ENCODE results near the gene IL22RA2. TPM values are rescaled to one million over a fixed set of nuclear protein-coding genes. Genes with fewer than 3 reads are reported as not detected.
"Not testable (repeated sequence)": the region's sequence is repeated elsewhere in the genome, so short reads cannot be mapped to it uniquely, and the experiment has no call there.

Gene IL22RA2
- total RNA-seq, 1 donor from 2014 or later = not detected

DNA sequence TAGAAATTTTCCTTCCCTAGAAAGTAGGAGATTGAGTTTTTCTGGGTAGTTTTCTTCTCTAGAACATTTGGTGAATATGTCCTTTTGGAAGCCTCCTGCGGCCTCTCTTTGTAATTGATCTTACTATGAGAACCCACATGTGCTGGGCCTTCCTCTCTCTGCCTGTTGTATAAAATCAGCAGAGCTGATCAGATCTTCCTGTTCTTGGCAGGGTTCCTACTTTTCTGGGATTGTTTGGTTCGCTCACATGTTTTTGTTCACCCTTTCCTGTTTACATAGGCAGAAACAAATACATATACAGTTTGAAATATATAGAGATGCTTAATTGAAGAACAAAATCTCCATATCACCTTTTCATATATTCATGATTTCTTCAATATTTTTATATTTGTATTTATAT is 57.8 kb downstream of the IL22RA2 start:
- DNase-seq (no peak), ATAC-seq (no peak)
- Histone ChIP-seq H3K4me3 (no peak overlapping the region), H3K27ac (no peak overlapping the region), H3K4me1 (no peaks in the 10 kb centered on the region), H3K9me3 (peaks cover 18% of the 10 kb centered on the region), H3K36me3 (no peaks in the 10 kb centered on the region), H3K27me3 (ENCODE audit: low read depth) (no peaks in the 10 kb centered on the region)
- intact Hi-C loops (cut with DNase I) = no loop called here
- TF ChIP-seq, protein P1, sequence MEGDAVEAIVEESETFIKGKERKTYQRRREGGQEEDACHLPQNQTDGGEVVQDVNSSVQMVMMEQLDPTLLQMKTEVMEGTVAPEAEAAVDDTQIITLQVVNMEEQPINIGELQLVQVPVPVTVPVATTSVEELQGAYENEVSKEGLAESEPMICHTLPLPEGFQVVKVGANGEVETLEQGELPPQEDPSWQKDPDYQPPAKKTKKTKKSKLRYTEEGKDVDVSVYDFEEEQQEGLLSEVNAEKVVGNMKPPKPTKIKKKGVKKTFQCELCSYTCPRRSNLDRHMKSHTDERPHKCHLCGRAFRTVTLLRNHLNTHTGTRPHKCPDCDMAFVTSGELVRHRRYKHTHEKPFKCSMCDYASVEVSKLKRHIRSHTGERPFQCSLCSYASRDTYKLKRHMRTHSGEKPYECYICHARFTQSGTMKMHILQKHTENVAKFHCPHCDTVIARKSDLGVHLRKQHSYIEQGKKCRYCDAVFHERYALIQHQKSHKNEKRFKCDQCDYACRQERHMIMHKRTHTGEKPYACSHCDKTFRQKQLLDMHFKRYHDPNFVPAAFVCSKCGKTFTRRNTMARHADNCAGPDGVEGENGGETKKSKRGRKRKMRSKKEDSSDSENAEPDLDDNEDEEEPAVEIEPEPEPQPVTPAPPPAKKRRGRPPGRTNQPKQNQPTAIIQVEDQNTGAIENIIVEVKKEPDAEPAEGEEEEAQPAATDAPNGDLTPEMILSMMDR (IDR thresholded peaks at IDR 0.05) = no peak

DNA sequence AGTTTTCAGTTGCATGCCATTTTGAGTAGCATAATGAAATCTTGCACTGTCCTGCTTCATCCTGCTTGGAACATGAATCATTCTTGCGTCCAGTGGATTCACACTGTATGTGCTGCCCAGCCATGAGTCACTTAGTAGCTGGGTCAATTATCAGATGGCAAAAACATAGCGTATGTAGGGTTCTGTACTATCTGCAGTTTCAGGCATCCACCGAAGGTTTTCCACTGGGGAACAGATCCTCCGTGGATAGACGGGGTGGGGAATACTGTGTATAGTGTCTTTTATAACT is 61.4 kb downstream of the IL22RA2 start:
- H3K36me3 ChIP-seq = no peaks in the 10 kb centered on the region
- no peak overlapping the region for H3K27ac ChIP-seq
- ATAC-seq = no peak
- no peaks in the 10 kb centered on the region for H3K9me3 ChIP-seq
- H3K27me3 ChIP-seq (ENCODE audit: low read depth) = no peaks in the 10 kb centered on the region
- TF ChIP-seq, protein P1 (IDR thresholded peaks at IDR 0.05) = no peak
- H3K4me3 ChIP-seq = no peak overlapping the region
- intact Hi-C loops (cut with DNase I) = no loop called here
- no peak for DNase-seq
- no peaks in the 10 kb centered on the region for H3K4me1 ChIP-seq

DNA sequence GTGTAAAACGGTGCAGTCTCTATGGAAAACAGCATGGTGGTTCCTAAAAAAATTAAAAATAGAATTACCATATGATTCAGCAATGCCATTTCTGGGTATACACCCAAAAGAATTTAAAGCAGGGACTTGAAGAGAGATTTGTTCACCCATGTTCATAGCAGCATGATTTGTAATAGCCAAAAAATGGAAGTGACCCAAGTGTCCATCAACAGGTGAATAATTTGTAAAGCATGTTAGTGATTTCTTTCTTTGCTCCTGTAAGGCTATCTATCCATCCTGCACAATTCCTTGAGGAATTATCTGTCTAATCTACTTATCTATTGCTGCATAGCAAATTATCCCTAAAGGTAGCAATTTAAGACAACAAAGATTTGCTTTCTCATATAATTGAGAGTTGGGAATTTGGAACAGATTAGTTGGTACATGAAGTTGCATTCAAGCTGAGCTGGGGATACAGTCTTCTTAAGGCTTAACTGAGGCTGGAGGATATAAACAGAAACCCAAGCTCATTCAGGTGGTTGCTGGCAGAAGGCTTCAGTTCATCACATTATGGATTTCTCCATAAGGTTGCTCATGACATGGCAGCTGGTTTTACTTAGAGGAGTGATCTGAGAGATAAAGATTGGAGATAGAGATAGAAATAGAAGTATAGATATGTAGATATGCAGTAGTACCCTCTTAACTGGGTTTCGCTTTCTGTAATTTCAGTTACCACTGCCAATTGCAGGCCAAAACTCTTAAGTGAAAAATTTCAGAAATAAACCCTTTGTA is 62.0 kb downstream of the IL22RA2 start:
- intact Hi-C loops (cut with DNase I) = no loop called here
- DNase-seq (no peak), ATAC-seq (no peak)
- Histone ChIP-seq H3K9me3 (no peaks in the 10 kb centered on the region), H3K27ac (no peak overlapping the region), H3K27me3 (ENCODE audit: low read depth) (no peaks in the 10 kb centered on the region), H3K4me1 (no peaks in the 10 kb centered on the region), H3K4me3 (no peak overlapping the region), H3K36me3 (no peaks in the 10 kb centered on the region)
- TF ChIP-seq, protein P1 (IDR thresholded peaks at IDR 0.05) = no peak

DNA sequence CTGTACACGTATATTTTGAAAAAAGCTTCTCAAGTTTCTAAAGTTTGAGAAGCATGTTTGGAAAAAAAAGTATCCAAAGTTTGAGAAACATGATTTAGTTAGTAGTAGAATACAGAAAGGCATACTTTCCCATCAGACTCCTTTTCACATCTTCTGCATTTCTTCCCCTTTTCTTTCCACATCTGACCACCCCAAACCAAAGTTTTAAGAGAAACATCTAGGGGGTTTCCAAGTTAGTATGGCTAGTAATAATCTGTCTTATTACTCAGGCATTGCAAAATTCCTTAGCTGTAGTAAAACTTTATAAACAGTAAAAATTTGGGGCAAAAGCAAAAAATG is 65.7 kb downstream of the IL22RA2 start:
- H3K4me3 ChIP-seq = no peak overlapping the region
- ATAC-seq (no peak), DNase-seq (no peak)
- TF ChIP-seq, protein P1 (IDR thresholded peaks at IDR 0.05) = no peak
- H3K4me1 ChIP-seq = no peaks in the 10 kb centered on the region
- no peak overlapping the region for H3K27ac ChIP-seq
- no peaks in the 10 kb centered on the region for H3K9me3 ChIP-seq
- no peaks in the 10 kb centered on the region for H3K36me3 ChIP-seq
- intact Hi-C loops (cut with DNase I) = no loop called here
- no peaks in the 10 kb centered on the region for H3K27me3 ChIP-seq (ENCODE audit: low read depth)

DNA sequence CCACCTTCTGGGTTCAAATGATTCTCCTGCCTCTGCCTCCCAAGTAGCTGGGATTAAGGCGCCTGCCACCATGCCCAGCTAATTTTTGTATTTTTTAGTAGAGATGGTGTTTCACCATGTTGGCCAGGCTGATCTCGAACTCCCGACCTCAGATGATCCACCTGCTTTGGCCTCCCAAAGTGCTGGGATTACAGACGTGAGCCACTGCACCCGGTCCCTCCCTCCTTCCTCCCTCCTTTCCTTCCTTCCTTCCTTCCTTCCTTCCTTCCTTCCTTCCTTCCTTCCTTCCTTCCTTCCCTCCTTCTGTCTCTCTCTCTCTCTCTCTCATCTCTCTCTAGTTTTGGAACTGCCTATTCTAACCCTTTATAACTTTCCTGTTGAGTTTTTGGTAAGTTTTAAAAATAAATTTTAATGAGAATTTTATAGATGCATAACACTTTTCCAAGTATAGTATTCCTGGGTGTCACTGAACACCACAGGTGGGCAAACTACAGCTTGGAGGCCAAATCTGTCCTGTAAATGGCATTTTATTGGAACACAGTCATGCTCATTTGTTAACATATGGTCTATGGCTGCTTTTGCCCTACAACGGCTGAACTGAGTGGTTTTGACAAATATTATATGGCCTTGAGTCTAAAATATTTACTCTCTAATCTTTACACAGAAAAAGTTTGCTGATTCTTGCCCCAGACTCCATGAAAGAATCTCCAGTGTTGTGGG is 66.2 kb downstream of the IL22RA2 start:
- H3K27ac ChIP-seq; intact Hi-C loops (cut with DNase I); H3K36me3 ChIP-seq; H3K9me3 ChIP-seq; DNase-seq; ATAC-seq; H3K27me3 ChIP-seq (ENCODE audit: low read depth); H3K4me3 ChIP-seq; H3K4me1 ChIP-seq: not testable (repeated sequence)

DNA sequence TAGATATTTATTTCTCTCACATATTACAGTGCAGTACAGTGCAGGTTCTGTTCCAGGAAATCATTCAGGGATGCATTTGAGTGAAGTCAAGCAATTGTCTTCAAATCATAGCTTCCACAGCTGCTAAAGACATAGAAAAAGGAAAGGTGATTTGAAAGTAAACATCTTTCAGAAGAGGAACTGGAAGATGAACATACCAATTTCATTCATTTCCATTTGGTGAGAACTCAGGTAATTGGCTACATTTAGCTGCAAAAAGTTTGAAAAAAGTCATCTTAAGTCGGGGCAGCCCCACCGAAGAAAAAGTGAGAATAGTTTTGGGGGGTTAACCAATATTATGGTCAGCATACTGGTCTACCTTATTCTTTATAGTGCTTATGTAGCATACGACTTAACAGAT is 67.3 kb downstream of the IL22RA2 start:
- no peaks in the 10 kb centered on the region for H3K27me3 ChIP-seq (ENCODE audit: low read depth)
- H3K36me3 ChIP-seq = no peaks in the 10 kb centered on the region
- TF ChIP-seq, protein P1 (IDR thresholded peaks at IDR 0.05) = no peak
- no peak for ATAC-seq
- no peak overlapping the region for H3K27ac ChIP-seq
- H3K9me3 ChIP-seq = no peaks in the 10 kb centered on the region
- intact Hi-C loops (cut with DNase I) = no loop called here
- no peak for DNase-seq
- H3K4me1 ChIP-seq = no peaks in the 10 kb centered on the region
- H3K4me3 ChIP-seq = no peak overlapping the region
